Activated naive CD4-positive, alpha-beta T cell treated with anti-CD3 and anti-CD28 coated beads for 36 hours (primary cell): Measurements from ENCODE around the gene EEIG1. TPM values are rescaled to one million over a fixed set of nuclear protein-coding genes. Genes with fewer than 3 reads are reported as not detected.

Source experiments
- CTCF ChIA-PET: fragments of 350-600 bp; sonication (Branson Sonifier 250); formaldehyde crosslinking; loops from one replicate; lab custom pipeline; 2021; ENCODE audit warnings: antibody characterized with exemption; lab: Charles Lee
- DNase-seq: peaks from one replicate; pipeline ENCODE4 v3.0.0-alpha.2; 2020
- H3K27ac Mint-ChIP-seq: one replicate; pipeline ENCODE4 v1.8.0; 2021; ENCODE audit warnings: mild to moderate bottlenecking, mixed read lengths
- H3K27me3 Mint-ChIP-seq: one replicate; pipeline ENCODE4 v1.8.0; 2021; ENCODE audit warnings: low read depth, mixed read lengths
- H3K36me3 Mint-ChIP-seq: one replicate; pipeline ENCODE4 v1.8.0; 2021; ENCODE audit warnings: low read depth, mixed read lengths
- H3K4me1 Mint-ChIP-seq: one replicate; pipeline ENCODE4 v1.8.0; 2021; ENCODE audit warnings: low read depth, mixed read lengths
- H3K4me3 Mint-ChIP-seq: one replicate; pipeline ENCODE4 v1.8.0; 2021; ENCODE audit warnings: mild to moderate bottlenecking, moderate library complexity, mixed read lengths
- H3K9me3 Mint-ChIP-seq: one replicate; pipeline ENCODE4 v1.8.0; 2021; ENCODE audit warnings: mixed read lengths
- intact Hi-C: fragments of 100-400 bp; cut with micrococcal nuclease; formaldehyde crosslinking; loops from one replicate; pipeline ENCODE4 v1.15.1; 2023
- total RNA-seq, 2 experiments: library from RNA; stranded (reverse); gene quantifications; one replicate each; pipeline ENCODE4 v1.2.3, GENCODE V29; 2021

Gene EEIG1
- total RNA-seq, 2 experiments from 2014 or later, result 61.0 to 70.8 TPM

GRCh38 chr9:127953768-127954505 is 26.9 kb downstream of the EEIG1 start:
- CTCF ChIA-PET, result interaction anchor here (1.5 to 8.9 kb wide), 7 partner anchors 11 to 164 kb away, joined by 5 to 120 read pairs (median 22); partner anchors contain the start of gene EEIG1
- peaks cover 9% of the 10 kb centered on the region for H3K36me3 Mint-ChIP-seq
- peaks cover 92% of the 10 kb centered on the region for H3K4me1 Mint-ChIP-seq
- no peak overlapping the region for H3K4me3 Mint-ChIP-seq
- peak; percentile 69 for DNase-seq
- intact Hi-C loops, result loop anchor here (2.0 kb wide), 1 partner anchor 17 kb away; the partner anchor contains the start of gene DPM2
- H3K27ac Mint-ChIP-seq, result peak overlapping the region; percentile 95
- no peaks in the 10 kb centered on the region for H3K9me3 Mint-ChIP-seq
- no peaks in the 10 kb centered on the region for H3K27me3 Mint-ChIP-seq

- Mint-ChIP-seq H3K4me3 (no peak overlapping the region), H3K27ac (peak overlapping the region; percentile 95), H3K27me3 (no peaks in the 10 kb centered on the region), H3K36me3 (peaks cover 12% of the 10 kb centered on the region), H3K4me1 (peaks cover 89% of the 10 kb centered on the region), H3K9me3 (no peaks in the 10 kb centered on the region)
- DNase-seq, result no peak
- intact Hi-C loops, result no loop called here
- CTCF ChIA-PET, result interaction anchor here (0.5 to 8.9 kb wide), 7 partner anchors 10 to 131 kb away, joined by 3 to 111 read pairs (median 5); no protein-coding TSS in a partner anchor
These were observed 27.6 kb downstream of the EEIG1 start for GRCh38 chr9:127953154-127953553.

GRCh38 chr9:127950513-127951289 is 30.1 kb downstream of the EEIG1 start:
- H3K4me3 Mint-ChIP-seq, result no peak overlapping the region
- DNase-seq, result peak; percentile 20
- peaks cover 11% of the 10 kb centered on the region for H3K36me3 Mint-ChIP-seq
- no peaks in the 10 kb centered on the region for H3K9me3 Mint-ChIP-seq
- H3K4me1 Mint-ChIP-seq, result peaks cover 79% of the 10 kb centered on the region
- CTCF ChIA-PET, result interaction anchor here (1.8 to 5.2 kb wide), 2 partner anchors 27 to 84 kb away, joined by 5 to 43 read pairs; no protein-coding TSS in a partner anchor
- H3K27me3 Mint-ChIP-seq, result no peaks in the 10 kb centered on the region
- intact Hi-C loops, result no loop called here
- H3K27ac Mint-ChIP-seq, result peak overlapping the region; percentile 84

- Mint-ChIP-seq H3K27me3 (no peaks in the 10 kb centered on the region), H3K9me3 (no peaks in the 10 kb centered on the region), H3K36me3 (peaks cover 11% of the 10 kb centered on the region), H3K27ac (peak overlapping the region; percentile 84), H3K4me3 (no peak overlapping the region), H3K4me1 (peaks cover 73% of the 10 kb centered on the region)
- CTCF ChIA-PET, result interaction anchor here (0.9 to 5.2 kb wide), 4 partner anchors 24 to 168 kb away, joined by 3 to 43 read pairs (median 4); no protein-coding TSS in a partner anchor
- intact Hi-C loops, result no loop called here
- no peak for DNase-seq
These were observed 30.8 kb downstream of the EEIG1 start for GRCh38 chr9:127949827-127950512.

- no peaks in the 10 kb centered on the region for H3K27me3 Mint-ChIP-seq
- CTCF ChIA-PET, result interaction anchor here (0.6 to 9.4 kb wide), 5 partner anchors 10 to 86 kb away, joined by 3 to 120 read pairs (median 3); no protein-coding TSS in a partner anchor
- no peak overlapping the region for H3K4me3 Mint-ChIP-seq
- H3K36me3 Mint-ChIP-seq, result peaks cover 20% of the 10 kb centered on the region
- H3K9me3 Mint-ChIP-seq, result no peaks in the 10 kb centered on the region
- peak overlapping the region; percentile 84 for H3K27ac Mint-ChIP-seq
- no peak for DNase-seq
- intact Hi-C loops, result no loop called here
- peaks cover 69% of the 10 kb centered on the region for H3K4me1 Mint-ChIP-seq
These were observed 32.7 kb downstream of the EEIG1 start for GRCh38 chr9:127947841-127948710.

- intact Hi-C loops, result no loop called here
- no peaks in the 10 kb centered on the region for H3K27me3 Mint-ChIP-seq
- no peak overlapping the region for H3K4me3 Mint-ChIP-seq
- peak overlapping the region; percentile 77 for H3K27ac Mint-ChIP-seq
- peaks cover 29% of the 10 kb centered on the region for H3K36me3 Mint-ChIP-seq
- H3K9me3 Mint-ChIP-seq, result no peaks in the 10 kb centered on the region
- peaks cover 62% of the 10 kb centered on the region for H3K4me1 Mint-ChIP-seq
- no peak for DNase-seq
- CTCF ChIA-PET, result interaction anchor here (8.8 to 9.4 kb wide), 2 partner anchors 11 to 87 kb away, joined by 120 to 212 read pairs; no protein-coding TSS in a partner anchor
These were observed 34.1 kb downstream of the EEIG1 start for GRCh38 chr9:127946728-127947127.

- no peak for DNase-seq
- no peaks in the 10 kb centered on the region for H3K27me3 Mint-ChIP-seq
- no peaks in the 10 kb centered on the region for H3K9me3 Mint-ChIP-seq
- H3K36me3 Mint-ChIP-seq, result peaks cover 27% of the 10 kb centered on the region
- CTCF ChIA-PET, result interaction anchor here (8.8 to 9.4 kb wide), 2 partner anchors 12 to 88 kb away, joined by 120 to 212 read pairs; no protein-coding TSS in a partner anchor
- peak overlapping the region; percentile 77 for H3K27ac Mint-ChIP-seq
- peaks cover 54% of the 10 kb centered on the region for H3K4me1 Mint-ChIP-seq
- H3K4me3 Mint-ChIP-seq, result no peak overlapping the region
- intact Hi-C loops, result no loop called here
These were observed 34.8 kb downstream of the EEIG1 start for GRCh38 chr9:127945942-127946341.

GRCh38 chr9:127945338-127945737 is 35.5 kb downstream of the EEIG1 start:
- no peaks in the 10 kb centered on the region for H3K9me3 Mint-ChIP-seq
- DNase-seq, result no peak
- H3K4me1 Mint-ChIP-seq, result peaks cover 48% of the 10 kb centered on the region
- CTCF ChIA-PET, result interaction anchor here (1.0 to 9.4 kb wide), 4 partner anchors 12 to 173 kb away, joined by 5 to 212 read pairs (median 98); partner anchors contain the start of gene EEIG1
- peak overlapping the region; percentile 46 for H3K27ac Mint-ChIP-seq
- no peaks in the 10 kb centered on the region for H3K27me3 Mint-ChIP-seq
- peaks cover 26% of the 10 kb centered on the region for H3K36me3 Mint-ChIP-seq
- intact Hi-C loops, result no loop called here
- no peak overlapping the region for H3K4me3 Mint-ChIP-seq

GRCh38 chr9:127944586-127945218 is 36.1 kb downstream of the EEIG1 start:
- Mint-ChIP-seq H3K27me3 (no peaks in the 10 kb centered on the region), H3K36me3 (peaks cover 28% of the 10 kb centered on the region), H3K4me1 (peaks cover 43% of the 10 kb centered on the region), H3K4me3 (no peak overlapping the region), H3K27ac (peak overlapping the region; percentile 46), H3K9me3 (no peaks in the 10 kb centered on the region)
- intact Hi-C loops, result loop anchor here (5.0 kb wide), 1 partner anchor 33 kb away; no protein-coding TSS in a partner anchor
- DNase-seq, result no peak
- CTCF ChIA-PET, result interaction anchor here (0.6 to 9.4 kb wide), 19 partner anchors 12 to 246 kb away, joined by 3 to 212 read pairs (median 5); partner anchors contain the start of genes EEIG1 and NAIF1

GRCh38 chr9:127943731-127944144 is 37.1 kb downstream of the EEIG1 start:
- Mint-ChIP-seq H3K9me3 (no peaks in the 10 kb centered on the region), H3K4me3 (no peak overlapping the region), H3K27me3 (no peaks in the 10 kb centered on the region), H3K36me3 (peaks cover 27% of the 10 kb centered on the region), H3K27ac (peak overlapping the region; percentile 82), H3K4me1 (peaks cover 37% of the 10 kb centered on the region)
- CTCF ChIA-PET, result interaction anchor here (0.6 to 9.4 kb wide), 27 partner anchors 8 to 247 kb away, joined by 3 to 212 read pairs (median 5); partner anchors contain the start of genes EEIG1, NAIF1 and PIP5KL1
- peak; percentile 89 for DNase-seq
- intact Hi-C loops, result loop anchor here (1.0 to 5.0 kb wide), 5 partner anchors 12 to 174 kb away; no protein-coding TSS in a partner anchor
